IPS DF 19.7 (cell line): ENCODE data around the gene UPF1.
"Not testable (repeated sequence)": the region's sequence is repeated elsewhere in the genome, so short reads cannot be mapped to it uniquely, and the experiment has no call there.

Source experiments
- DNase-seq: peaks from one replicate; pipeline ENCODE4 v3.0.0-alpha.2; 2013; ENCODE audit warnings: low read depth, low spot score

UPF1 gene

GRCh38 chr19:18799389-18799970 is 32.3 kb upstream of the UPF1 start:
- DNase-seq = no peak

GRCh38 chr19:18800079-18800478 is 31.7 kb upstream of the UPF1 start:
- no peak for DNase-seq

GRCh38 chr19:18800636-18801035 is 31.1 kb upstream of the UPF1 start:
- DNase-seq = no peak

- DNase-seq = peak; percentile 74
Measured at GRCh38 chr19:18802354-18802753, 29.4 kb upstream of the UPF1 start.

GRCh38 chr19:18803550-18804138 is 28.1 kb upstream of the UPF1 start:
- no peak for DNase-seq

GRCh38 chr19:18804139-18804601 is 27.6 kb upstream of the UPF1 start:
- no peak for DNase-seq

- no peak for DNase-seq
Measured at GRCh38 chr19:18804643-18805042, 27.1 kb upstream of the UPF1 start.

- DNase-seq = no peak
Measured at GRCh38 chr19:18807861-18808331, 23.9 kb upstream of the UPF1 start.

GRCh38 chr19:18809149-18809868 is 22.4 kb upstream of the UPF1 start:
- DNase-seq = no peak

- DNase-seq = not testable (repeated sequence)
Measured at GRCh38 chr19:18811638-18812037, 20.1 kb upstream of the UPF1 start.

GRCh38 chr19:18814063-18814462 is 17.7 kb upstream of the UPF1 start:
- DNase-seq = no peak

- DNase-seq = no peak
Measured at GRCh38 chr19:18815673-18816072, 16.1 kb upstream of the UPF1 start.

GRCh38 chr19:18816645-18817044 is 15.1 kb upstream of the UPF1 start:
- not testable (repeated sequence) for DNase-seq

- DNase-seq = no peak
Measured at GRCh38 chr19:18817574-18817973, 14.2 kb upstream of the UPF1 start.

- no peak for DNase-seq
Measured at GRCh38 chr19:18828786-18829185, 3.0 kb upstream of the UPF1 start.

- no peak for DNase-seq
Measured at GRCh38 chr19:18830488-18830887, 1.3 kb upstream of the UPF1 start.

- DNase-seq = no peak
Measured at GRCh38 chr19:18832306-18833140, 764 bp downstream of the UPF1 start.

GRCh38 chr19:18833141-18833476 is 1.4 kb downstream of the UPF1 start:
- DNase-seq = no peak

- no peak for DNase-seq
Measured at GRCh38 chr19:18833849-18834643, 2.3 kb downstream of the UPF1 start.

GRCh38 chr19:18834644-18834984 is 2.9 kb downstream of the UPF1 start:
- DNase-seq = no peak
